Measurements from ENCODE around the gene TEDC2. TPM values are rescaled to one million over a fixed set of nuclear protein-coding genes. Genes with fewer than 3 reads are reported as not detected.
A peak's percentile ranks its signal among the peaks of the same experiment; 100 is the strongest.

TEDC2 gene
- total RNA-seq, 4 donors from 2014 or later, result 1.4 to 2.3 TPM; not detected in 2

DNA sequence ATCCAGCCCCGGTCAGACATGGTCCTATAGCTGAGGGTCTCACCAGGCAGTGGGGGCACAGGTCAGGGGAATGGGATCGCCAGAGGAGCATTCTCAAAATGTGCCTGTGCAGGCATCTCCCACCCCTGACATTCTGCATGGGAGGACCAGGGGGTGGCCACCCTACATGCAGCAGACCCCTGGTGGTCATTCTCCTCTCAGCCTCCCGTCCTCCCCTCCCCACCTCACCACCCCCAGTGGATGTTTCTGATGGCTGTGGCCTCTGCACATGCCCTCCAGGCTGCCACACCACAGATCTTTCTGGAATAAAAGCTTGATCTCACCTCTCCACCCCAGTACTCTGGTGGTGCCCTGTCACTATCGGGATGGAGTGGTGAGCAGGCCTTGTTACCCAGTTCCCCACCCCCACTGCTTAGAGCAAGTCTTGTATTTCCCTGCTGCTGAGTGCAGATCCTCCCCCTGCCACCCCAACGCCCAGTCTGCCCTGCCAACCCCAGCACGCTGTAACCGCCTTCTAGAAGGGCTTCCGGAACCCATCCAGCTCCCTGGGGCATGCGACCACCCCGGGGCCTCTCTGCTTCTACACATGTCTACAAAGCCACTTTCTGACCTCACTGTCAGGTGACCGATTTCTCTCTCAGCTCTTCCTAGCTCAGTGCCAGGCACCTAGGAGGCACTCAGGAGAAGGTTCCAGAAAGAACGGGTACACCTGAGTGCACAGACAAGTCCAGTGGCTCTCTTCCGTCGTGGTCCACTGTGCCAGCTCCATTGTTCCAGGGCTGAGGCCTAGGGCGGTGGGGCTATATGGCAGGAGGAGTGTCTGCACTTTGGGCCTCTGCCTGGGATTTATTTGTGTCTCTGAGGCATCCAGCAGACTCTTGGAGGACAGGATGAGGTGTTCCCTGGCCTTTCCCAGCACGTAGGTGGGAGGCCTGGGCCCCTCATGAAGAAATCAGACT, 24.3 kb downstream of the TEDC2 start:
- Histone ChIP-seq H3K27ac (peak overlapping the region in 2 of 4 donors; percentile 54 to 87), H3K27me3 (no peaks in the 10 kb centered on the region), H3K36me3 (no peaks in the 10 kb centered on the region), H3K4me3 (no peak overlapping the region), H3K9me3 (no peaks in the 10 kb centered on the region), H3K4me1 (peaks cover 11 to 28% (median 16%) of the 10 kb centered on the region in 4 donors)
- intact Hi-C loops (cut with DNase I; ENCODE audit: low total_unique reads), result no loop called here
- TF ChIP-seq, protein P1, sequence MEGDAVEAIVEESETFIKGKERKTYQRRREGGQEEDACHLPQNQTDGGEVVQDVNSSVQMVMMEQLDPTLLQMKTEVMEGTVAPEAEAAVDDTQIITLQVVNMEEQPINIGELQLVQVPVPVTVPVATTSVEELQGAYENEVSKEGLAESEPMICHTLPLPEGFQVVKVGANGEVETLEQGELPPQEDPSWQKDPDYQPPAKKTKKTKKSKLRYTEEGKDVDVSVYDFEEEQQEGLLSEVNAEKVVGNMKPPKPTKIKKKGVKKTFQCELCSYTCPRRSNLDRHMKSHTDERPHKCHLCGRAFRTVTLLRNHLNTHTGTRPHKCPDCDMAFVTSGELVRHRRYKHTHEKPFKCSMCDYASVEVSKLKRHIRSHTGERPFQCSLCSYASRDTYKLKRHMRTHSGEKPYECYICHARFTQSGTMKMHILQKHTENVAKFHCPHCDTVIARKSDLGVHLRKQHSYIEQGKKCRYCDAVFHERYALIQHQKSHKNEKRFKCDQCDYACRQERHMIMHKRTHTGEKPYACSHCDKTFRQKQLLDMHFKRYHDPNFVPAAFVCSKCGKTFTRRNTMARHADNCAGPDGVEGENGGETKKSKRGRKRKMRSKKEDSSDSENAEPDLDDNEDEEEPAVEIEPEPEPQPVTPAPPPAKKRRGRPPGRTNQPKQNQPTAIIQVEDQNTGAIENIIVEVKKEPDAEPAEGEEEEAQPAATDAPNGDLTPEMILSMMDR (IDR thresholded peaks at IDR 0.05), result no peak
- TF ChIP-seq POLR2A (IDR thresholded peaks at IDR 0.05) (no peak), EP300 (IDR thresholded peaks at IDR 0.05; ENCODE audit: low read depth) (no peak), POLR2AphosphoS5 (IDR thresholded peaks at IDR 0.05) (no peak)
- no peak for DNase-seq
- 89 to 90% methylated on average over 3 to 16 of the region's 16 CpGs for WGBS, 2 donors (ENCODE audit: low coverage in 1 of 2)
- in situ Hi-C loops (cut with MboI; ENCODE audit: low pct_ligation_motif_present in 1 of 4, low pct_unique_long_range_greater_than_20kb in 1 of 4, low sequenced_read_pairs in 3 of 4), result loop anchor here in 3 of 4 donors (25.0 kb wide), 3 partner anchors 147 to 322 kb away; partner anchors contain the start of genes ABCA3 (in 2 of the 3), CASKIN1 (in 1 of the 3) and TRAF7 (in 1 of the 3)

DNA sequence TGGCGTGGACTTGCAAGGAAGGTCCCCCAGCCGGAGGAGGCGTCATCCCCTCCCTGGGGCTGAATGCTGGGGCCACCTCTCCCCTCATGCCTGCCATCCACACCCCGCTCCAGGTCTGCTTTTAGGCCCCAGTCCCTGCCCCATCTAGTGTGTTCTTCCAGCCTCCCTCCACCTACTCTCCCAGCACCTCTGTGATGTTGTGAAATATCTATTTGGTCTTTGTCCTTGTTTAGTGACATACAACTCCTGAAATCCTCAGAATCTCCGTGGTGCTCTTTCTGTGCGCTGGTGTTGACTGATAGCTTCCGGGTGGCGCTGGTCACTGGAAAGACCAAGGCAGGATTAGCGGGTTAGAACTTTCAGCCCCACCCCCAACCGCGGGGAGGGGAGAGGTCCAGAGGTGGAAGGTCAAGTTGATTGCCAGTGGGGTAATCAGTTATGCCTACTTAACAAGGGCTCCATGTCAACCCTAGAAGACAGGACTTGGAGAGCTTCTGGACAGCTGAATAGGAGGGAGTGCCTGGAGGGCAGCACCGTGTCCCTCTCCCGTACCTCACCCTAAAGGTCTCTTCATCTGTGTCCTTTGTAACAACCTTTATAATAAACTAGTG, 25.1 kb downstream of the TEDC2 start:
- intact Hi-C loops (cut with DNase I; ENCODE audit: low total_unique reads), result no loop called here
- no peaks in the 10 kb centered on the region for H3K9me3 ChIP-seq
- DNase-seq, result no peak
- TF ChIP-seq, protein P1 (IDR thresholded peaks at IDR 0.05), result no peak
- TF ChIP-seq EP300 (IDR thresholded peaks at IDR 0.05; ENCODE audit: low read depth) (no peak), POLR2A (IDR thresholded peaks at IDR 0.05) (no peak), POLR2AphosphoS5 (IDR thresholded peaks at IDR 0.05) (no peak)
- H3K4me3 ChIP-seq, result no peak overlapping the region
- no peaks in the 10 kb centered on the region for H3K27me3 ChIP-seq
- H3K27ac ChIP-seq, result no peak overlapping the region
- in situ Hi-C loops (cut with MboI; ENCODE audit: low pct_ligation_motif_present in 1 of 4, low pct_unique_long_range_greater_than_20kb in 1 of 4, low sequenced_read_pairs in 3 of 4), result loop anchor here in 3 of 4 donors (25.0 kb wide), 3 partner anchors 148 to 323 kb away; partner anchors contain the start of genes ABCA3 (in 2 of the 3), CASKIN1 (in 1 of the 3) and TRAF7 (in 1 of the 3)
- no peaks in the 10 kb centered on the region for H3K36me3 ChIP-seq
- WGBS, 2 donors (ENCODE audit: low coverage in 1 of 2), result 84 to 92% methylated on average over 3 to 13 of the region's 13 CpGs
- H3K4me1 ChIP-seq, result peaks cover 11 to 28% (median 16%) of the 10 kb centered on the region in 4 donors

DNA sequence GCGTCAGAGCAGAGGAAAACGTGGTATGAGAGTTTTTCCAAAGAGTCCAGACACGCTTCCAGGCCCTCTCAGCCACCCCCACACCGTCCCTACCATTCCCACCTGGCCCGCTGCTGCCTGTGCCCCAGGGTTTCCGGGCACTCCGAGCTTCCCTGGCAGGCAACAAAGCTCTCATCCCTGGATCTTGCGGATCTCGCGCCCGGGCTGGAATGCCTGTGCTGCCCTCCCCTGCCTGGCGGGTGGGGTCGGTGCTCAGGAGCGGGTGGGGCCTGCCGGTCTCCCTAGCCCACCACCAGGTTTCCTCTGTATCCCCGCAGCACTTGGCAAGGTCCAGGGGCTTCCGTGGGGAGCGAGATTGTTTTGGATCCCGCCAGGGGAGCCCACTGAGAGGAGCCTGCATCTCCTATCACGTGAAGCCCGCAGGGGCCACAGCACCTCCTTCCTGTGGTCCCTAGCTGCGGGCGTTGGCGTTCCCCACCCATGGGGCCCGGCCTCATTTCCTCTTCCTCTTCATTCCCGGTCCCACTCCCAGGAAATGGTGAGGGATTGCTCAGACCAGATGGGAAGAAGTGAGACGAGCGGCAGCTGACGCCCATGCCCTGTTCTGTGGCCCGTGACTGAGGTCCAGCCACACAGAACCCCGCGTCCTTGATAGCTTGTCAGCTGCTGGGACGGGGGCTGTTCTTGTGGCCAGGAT, 26.1 kb downstream of the TEDC2 start:
- no peaks in the 10 kb centered on the region for H3K36me3 ChIP-seq
- H3K27me3 ChIP-seq, result no peaks in the 10 kb centered on the region
- no peak for DNase-seq
- no peaks in the 10 kb centered on the region for H3K9me3 ChIP-seq
- TF ChIP-seq POLR2AphosphoS5 (IDR thresholded peaks at IDR 0.05) (no peak), POLR2A (IDR thresholded peaks at IDR 0.05) (no peak), EP300 (IDR thresholded peaks at IDR 0.05; ENCODE audit: low read depth) (no peak)
- TF ChIP-seq, protein P1 (IDR thresholded peaks at IDR 0.05), result no peak
- H3K4me3 ChIP-seq, result no peak overlapping the region
- WGBS, 2 donors (ENCODE audit: low coverage in 1 of 2), result 82% methylated on average over 33 of the region's 33 CpGs; no CpG with 5 or more reads in 1 of the 2 donors
- intact Hi-C loops (cut with DNase I; ENCODE audit: low total_unique reads), result no loop called here
- H3K4me1 ChIP-seq, result peaks cover 10 to 28% (median 11%) of the 10 kb centered on the region in 4 donors
- H3K27ac ChIP-seq, result no peak overlapping the region
- in situ Hi-C loops (cut with MboI; ENCODE audit: low pct_ligation_motif_present in 1 of 4, low pct_unique_long_range_greater_than_20kb in 1 of 4, low sequenced_read_pairs in 3 of 4), result loop anchor here in 3 of 4 donors (25.0 kb wide), 3 partner anchors 149 to 324 kb away; partner anchors contain the start of genes ABCA3 (in 2 of the 3), CASKIN1 (in 1 of the 3) and TRAF7 (in 1 of the 3)

All from transverse colon (tissue), 4 donors.